Limb (tissue), 2 donors: Measurements from ENCODE around the gene EFL1.
A peak's percentile ranks its signal among the peaks of the same experiment; 100 is the strongest.
"Not testable (repeated sequence)": the region's sequence is repeated elsewhere in the genome, so short reads cannot be mapped to it uniquely, and the experiment has no call there.

Experiments
- DNase-seq, 2 donors: peaks; one replicate each; pipeline ENCODE4 v3.0.0-alpha.2; 2016; ENCODE audit errors: extremely low spot score in 2 of 2

EFL1 gene

DNA sequence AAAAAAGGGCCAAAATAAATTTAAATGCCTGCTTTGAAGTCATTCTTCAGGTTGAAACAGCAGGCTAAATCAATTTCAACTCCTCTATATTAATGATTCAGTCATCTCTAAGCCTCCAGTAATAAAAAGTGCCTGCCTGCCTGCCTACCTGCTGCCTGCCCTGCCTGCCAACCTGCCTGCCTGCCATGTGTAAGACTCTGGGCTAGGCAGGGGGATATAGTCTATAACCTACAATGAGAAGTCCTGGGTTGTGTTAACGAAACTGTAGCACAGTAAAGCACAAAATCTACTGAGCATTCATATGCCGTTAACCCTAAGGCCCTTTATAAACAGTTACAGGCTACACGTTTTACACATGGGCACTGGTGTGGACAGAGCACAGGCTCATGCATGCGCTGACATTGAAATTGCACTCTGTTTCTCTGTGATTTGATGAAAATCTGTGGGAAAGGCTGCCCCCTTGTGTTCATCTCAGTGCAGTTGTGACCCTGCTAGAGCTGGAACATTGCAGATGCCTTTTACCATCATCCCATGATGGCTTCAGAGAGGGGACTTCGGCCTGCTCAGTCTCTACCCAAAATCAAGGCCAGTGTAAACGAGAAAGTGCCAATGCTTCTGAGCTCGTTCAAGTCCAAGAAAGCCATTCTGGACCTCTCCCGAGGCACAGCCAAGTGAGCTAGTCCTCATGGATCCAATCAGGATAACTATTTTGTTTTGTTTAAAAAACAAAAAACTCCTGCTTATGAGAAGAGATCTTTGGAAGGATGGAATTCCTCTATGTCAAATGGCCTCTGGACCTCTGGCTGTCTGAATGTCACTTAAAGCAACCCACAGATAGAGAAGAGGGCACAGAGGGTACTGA is 64.6 kb downstream of the EFL1 start:
- DNase-seq, result peak; percentile 85 to 89

DNA sequence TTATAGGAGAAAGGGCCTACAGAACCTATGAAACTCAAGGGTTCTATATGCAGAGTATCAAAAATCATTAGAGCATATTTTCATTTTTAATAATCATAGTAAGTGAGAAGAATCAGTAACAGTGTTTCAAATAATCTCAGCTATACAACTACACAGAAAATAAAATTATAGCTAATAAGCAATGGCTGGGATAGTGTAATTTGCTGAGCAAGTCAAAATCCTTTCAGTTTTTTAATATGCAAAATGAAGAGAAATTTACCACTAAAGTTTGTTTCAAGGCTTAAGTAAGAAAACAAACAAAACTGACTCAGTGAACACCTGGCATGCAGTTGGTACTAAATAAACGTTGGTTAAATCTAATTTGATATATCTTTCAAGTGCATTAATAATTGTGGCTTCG is 66.2 kb downstream of the EFL1 start:
- DNase-seq, result no peak

DNA sequence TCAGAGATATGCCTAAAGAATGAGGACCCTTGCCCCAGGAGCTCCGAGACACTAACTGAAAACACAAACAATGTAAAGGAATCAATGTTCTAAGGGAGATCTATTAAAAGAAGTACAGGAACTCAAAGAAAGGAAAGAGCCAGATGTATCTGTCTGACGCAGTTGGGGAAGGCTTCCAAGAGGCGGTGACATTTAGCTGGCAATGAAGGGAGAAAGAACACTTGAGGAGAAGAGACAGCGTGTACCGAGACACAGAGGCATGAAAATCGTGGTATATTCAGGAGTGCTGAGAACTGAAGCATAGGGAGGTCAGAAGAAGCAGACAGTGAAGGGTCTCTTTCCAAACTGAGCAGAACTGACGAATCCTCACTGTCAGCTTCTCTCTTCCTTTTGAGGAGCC is 66.7 kb downstream of the EFL1 start:
- DNase-seq, result not testable (repeated sequence)

DNA sequence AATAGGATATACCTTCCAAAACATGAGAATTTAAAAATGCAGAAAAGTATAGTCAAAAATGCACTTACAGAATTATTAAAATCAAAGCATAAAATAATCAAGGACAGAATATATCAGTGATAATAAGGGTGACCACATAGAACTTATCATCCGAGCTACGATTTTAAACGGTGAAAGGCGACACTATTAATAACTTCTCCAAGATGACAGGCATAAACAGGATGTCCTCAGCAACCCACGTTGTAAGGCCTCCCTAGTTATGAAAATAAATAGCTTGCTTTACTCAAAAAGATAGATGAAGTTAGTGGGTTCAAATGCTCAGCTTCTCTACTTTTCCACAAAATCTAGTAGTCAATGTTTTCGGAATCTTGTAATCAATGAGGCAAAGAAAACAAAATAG is 68.0 kb downstream of the EFL1 start:
- not testable (repeated sequence) for DNase-seq

DNA sequence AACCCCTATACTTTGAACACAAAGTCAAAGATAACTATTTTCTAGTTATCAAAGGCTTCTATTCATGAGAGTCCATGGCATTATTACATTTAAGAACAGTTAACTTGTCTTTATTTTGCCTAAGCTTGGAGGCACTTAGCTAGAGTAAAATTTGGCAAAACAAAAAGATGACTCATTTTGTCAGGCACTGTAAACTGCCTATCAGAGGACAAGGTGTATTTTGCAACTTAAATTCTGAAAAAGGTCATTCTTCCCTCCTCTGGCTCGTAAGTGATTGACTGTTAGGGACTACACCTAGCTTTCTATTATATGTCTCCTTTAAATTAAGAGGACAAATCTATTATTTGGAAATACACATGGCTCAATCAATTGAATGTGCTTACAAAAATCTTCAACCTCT is 69.1 kb downstream of the EFL1 start:
- DNase-seq, result not testable (repeated sequence)

DNA sequence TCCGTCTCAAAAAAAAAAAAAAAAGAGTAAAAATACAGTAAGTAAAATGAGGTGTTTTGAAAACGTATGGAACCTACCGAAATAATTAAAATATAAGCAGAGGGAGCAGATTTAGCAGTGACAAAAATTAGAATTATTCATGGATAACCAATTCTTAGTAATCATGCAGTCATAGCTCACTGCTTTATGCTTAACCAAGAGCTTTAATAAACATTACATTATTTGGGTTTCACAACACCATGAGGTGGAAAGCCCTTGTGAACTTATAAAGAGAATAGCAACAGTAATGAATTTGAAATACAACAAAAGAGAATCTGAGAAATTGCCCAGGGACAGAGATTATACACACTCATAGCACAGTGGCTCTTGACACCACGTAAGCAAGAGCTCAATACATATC is 70.1 kb downstream of the EFL1 start:
- not testable (repeated sequence) for DNase-seq

DNA sequence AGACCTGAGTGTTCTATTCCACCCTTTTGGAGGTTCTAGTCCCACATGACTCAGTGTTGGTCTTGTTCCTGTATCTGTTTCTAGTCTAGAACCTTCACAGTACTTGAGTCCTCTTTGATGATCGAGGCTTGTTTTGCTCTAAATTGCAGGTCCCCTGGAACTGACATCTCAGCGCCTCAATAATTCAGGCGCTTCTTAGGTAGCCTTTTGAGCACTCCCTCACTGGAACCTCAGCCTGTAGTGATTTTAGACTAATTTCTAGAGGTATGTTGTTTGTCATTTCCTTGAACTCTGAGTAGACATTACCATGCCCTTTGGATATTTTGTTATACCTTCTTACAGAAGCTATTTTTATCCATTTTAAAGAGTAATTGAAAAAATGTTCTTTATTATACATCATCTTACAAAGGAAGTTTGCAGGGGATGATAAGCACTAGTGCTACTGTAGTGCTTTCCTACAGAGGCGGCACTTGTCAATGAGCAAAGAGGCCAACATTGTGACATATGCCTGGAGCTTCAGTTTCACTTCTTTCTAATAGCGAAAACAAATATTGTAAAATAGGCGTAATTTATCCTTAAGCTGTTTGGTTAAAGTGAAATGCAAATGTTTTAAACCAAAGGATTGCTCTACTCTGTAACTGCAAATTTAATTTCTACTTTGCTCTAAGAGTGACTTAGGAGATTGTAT is 75.7 kb downstream of the EFL1 start:
- DNase-seq, result no peak

DNA sequence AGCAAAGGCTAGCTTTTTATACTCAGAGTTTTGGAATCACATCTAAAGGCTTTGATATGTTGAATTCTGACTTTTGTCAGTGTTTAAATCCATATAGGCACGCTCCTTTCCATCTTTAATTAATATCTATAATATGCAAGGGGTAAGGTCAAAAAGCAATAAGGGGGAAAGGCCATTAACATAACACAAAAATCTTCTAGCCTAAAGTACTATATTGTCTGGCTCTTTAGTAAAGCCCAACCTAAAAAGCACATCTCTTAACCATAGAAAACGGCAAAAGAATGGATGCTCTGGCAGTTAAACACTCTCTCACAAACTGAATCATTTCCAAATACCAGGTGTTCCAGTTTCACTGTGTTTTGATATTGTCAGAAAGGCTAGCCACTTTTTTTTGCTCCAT is 76.4 kb downstream of the EFL1 start:
- no peak for DNase-seq

DNA sequence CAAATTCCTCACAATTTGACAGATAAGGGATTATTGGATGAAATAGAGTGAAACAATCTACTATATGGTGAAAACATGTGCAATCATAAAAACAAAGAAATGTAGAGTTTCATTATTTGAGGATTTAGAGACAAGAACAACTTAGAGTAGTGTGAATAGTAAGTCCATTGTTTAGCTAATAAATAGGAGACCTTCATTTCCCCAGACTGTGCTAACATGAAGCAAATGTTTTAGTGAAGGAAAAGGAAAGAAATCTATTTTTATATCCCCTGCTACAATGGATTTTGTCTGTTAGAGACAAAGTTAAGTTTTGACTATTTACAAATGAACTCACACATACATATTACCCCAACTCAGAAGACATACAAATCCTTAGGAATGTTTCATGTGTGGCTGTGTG is 77.8 kb downstream of the EFL1 start:
- DNase-seq, result no peak

DNA sequence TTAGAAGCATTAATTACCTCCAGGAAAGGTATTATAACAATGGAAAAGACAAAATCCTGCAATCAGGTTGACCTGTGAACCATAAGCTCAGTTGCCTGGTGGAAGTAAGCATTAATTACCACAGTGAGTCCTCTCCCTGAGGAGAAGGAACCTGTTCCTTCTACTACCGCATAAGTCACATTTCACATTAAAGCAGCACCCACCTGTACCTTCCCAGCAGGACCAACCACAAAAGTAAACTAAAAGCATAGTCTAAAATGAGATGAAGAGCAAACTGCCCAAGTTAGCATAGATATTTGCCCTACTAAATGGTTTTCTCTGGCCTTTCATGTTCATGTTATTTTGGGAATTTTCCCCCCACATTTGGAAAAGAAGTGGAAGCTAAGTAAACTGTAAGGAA is 78.2 kb downstream of the EFL1 start:
- no peak for DNase-seq

DNA sequence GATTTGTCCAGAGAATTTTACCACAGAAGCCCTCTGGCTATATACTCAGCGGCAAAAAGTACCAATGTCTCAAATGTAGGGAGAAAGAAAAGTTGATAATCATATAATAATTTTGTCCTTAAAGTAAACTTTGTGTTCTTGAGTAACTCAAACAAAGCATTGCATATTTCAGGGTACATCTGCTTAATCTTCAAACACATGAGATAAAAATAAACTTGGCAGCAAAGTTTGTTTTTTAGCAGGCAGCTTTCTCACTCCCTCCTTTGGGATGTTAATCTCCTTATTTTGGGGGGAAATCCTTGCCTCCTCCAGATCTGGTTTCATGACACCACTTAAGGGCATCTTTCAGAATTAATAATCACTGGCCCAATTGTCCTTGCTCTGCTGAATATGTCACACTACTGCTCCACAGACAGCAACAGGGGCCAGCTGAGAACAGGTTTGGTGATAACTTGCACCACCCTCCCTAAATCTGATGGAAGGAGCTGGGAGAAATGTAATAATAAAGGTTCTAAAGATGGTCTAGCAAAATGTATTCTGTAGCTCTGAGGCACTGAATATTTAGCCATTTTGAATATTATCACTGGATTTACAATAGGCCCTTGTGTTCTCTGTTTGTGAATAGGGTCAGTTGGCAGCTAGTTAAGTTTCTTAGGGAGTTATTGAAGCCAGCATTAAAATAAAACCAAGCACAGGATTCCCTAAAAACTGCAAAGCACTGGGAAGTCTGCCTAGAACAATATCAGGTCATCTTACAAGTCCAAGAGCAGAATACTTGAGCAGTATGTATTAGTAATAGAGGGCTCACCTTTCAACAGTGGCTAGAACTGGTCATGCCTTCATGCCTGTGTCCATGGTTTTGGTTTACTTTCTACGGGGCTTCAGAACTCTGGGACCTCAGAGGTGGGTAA is 79.2 kb downstream of the EFL1 start:
- DNase-seq, result peak in 1 of 2 donors; percentile 26

DNA sequence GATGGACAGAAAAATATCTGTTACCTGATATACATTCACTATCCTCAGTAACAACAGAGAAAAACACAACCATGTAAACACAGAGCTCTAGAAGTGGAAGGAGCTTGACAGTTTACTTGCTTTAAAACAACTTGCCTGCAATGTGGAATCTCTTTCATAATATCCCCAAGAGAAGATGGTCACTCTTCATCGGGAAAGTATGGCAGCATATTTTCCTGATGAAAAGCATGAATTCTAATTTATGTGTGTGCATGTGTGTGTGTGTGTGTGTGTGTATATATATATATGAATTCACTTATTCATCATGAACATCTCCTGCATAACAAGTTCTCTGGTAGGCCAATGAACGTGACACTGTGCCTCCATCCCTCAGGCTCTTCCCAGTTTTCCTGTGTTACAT is 81.2 kb downstream of the EFL1 start:
- no peak for DNase-seq

DNA sequence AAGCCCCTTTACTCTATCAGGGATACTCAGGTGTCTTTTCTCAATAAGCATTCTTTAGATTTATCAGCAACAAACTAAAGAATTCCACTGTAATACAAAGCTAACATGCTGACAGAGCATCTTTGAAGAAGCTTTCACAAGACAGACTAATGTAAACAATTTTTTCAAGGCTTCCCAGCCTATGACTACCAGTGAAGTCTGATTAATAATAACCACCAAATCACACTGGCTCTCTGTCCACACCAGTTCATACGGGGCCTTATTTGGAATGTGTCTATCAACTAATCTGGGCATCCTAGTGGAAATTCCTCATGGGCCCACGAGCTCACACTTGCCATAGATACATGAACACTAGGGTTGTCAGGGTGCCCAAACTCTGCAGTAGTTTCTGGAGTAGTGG is 84.5 kb downstream of the EFL1 start:
- DNase-seq, result no peak

DNA sequence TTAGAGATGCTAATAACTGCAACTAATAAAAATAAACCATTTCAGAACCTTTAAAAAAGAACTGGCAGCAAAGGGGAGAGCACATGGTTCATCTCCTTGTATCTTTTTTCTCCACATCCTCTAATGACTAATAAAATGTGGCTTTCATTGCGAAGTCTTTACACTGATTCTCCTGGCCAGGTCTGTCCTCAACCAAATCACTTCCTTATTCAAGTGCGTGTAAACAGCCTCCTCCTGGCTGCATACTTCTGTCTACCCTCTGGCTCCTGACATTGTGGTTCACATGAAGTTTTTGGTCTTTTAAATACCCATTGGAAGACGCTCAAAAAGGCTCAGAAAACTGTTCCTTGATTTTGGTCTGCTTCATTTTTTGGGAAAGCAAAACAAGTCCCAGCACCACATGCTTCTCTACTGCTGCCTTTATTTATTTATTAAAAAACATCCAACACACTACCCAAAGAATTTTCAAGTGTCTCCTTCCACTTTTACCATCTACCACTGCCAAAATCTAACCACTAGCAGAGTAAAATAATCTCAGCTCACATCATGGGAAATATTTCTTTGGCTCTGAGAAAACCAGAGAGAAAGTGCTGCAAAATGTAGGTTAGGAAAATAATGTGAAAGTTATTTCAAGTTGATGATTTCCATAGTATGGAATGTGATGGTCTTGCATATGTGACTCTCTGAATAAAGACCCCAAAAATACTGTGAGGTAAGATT is 85.1 kb downstream of the EFL1 start:
- peak in 1 of 2 donors; percentile 40 for DNase-seq

DNA sequence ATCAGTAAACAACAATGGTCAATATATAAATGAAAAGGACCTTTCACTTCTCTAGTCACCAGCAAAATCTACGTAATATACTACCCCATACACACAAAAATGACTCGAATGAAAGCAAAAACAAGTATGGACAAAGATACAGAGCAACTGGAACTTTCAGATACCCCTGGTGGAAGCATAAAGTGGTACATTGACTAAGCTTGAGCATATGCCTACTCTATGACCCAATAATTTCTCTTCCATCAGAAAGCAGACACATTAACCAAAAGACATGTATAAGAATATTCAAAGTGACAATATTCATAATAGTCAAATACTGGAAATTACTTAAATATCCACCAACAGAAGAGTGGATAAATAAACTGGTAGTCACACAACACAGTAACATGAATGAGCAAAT is 86.0 kb downstream of the EFL1 start:
- no peak for DNase-seq

DNA sequence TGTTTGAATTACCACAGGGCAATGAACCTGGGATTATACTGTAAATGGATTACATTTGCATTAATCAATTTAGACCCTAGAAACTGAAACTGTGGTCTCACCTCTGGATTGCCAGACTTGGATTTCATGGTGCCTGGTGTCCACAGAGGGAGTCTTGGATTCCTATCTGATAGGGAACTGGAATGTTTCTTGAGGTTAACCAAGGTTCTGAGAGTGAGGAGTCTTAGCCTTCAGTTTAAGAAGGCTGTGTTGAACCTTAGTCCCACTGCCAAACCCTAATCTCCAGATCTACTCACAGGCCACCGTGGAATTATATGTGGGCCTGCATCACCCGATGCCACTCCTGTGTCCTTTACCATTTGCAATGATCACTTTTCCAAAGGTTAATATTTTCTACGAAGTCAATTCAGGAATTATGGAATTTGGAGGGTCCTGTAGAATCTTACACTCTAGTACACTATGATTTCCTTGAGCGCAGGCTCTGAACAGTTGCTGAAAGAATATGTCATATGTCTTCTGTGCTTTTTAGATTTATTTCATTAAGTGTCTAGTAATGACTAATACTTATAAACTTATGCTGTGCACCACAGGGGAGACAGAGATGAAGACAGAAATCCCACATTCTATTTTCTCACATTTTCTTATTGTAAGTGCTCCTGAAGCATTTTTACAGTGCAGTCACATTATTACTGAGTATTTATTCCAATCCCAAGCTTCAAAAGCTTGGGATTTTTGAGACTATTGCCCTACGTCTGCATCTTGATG is 87.9 kb downstream of the EFL1 start:
- no peak for DNase-seq

DNA sequence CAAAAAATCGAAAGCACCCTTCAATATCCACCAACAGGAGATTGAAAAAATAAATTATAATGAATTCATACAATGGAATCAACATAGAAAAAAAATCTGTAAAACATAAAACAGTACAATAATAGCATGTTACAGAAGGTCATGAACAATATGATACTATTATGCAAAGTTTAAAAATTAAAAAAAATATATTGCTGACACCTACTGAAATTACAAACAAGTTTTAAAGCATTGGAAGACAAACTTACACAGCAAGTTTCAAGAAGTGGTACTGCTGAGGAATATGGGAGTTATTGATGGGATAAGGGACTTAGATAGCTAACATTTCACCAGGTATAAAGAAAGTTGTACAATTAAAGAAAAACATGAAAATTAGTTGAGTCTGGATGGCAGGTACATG is 89.4 kb downstream of the EFL1 start:
- DNase-seq, result no peak

DNA sequence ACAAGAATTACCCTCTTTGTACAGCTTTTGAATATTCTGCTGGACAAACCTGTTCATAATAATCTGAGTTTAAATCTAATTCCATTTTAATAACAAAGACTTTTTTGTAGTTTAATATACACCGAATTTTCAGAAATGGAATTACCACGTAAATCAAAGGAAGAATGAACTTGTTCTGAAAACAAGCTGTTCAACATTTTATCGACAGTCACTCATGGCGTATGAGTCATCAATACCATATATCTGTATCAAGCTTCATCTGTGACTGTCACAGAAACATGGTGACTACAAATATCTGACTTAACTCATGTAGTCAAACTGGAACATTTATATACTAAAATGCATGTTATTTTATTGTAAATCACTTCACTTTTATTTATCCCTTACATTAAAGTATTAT is 90.0 kb downstream of the EFL1 start:
- no peak for DNase-seq

DNA sequence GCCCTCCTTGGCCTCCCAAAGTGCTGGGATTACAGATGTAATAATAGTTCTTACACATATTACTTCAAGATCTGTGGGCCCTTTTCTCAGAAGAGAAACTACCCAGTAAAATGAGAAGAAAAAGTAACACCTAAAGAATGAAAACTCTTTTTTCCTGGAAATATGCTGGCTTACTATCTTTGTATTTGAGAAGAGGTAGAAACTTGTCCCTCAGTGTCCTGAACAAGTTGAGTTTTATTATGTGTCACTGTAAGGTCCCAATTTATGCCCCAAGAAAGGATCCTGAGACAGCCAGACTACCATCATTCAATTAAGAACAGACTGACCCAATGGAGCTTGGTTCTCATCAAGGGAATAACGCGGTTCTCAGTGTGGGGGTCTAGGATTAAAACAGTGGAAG is 93.8 kb downstream of the EFL1 start:
- no peak for DNase-seq

DNA sequence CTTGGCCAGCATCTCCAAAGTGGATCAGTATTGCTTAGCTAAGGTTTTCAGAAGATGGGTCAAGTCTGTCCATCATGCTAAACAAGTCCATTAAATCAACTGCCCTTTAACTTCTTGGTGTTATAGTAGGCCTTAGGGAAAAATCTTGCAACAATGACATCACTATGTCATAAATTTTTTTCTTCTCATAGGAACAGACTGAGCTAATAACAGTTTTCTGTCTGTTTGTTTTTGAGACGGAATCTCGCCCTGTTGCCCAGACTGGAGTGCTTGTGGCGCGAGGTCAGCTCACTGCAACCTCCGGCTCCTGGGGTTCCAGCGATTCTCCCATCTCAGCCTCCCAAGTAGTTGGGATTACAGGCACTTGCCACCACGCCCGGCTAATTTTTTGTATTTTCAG is 94.2 kb downstream of the EFL1 start:
- DNase-seq, result no peak

DNA sequence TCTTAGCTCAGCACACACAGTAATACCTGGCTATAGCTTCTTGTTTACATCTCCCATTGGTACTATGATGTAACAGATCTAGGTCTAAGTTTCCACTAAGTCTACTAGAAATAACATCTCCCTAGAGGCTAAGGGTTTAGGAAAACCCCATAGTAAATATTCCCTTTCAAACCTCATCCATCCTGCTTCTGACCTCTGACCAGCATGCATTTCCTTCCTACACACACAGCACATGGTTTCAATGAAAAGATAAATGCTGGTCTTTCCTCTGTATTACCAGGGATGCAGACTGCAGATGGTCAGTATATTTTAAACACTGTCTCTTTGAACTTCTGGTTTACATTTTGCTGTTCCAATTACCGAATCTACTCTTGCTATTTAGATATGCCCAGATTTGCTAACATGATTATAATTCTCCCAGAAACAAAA is 96.6 kb downstream of the EFL1 start:
- no peak for DNase-seq
